Measurements from ENCODE around the gene SIX1. TPM values are rescaled to one million over a fixed set of nuclear protein-coding genes. Genes with fewer than 3 reads are reported as not detected.

Gene SIX1
- total RNA-seq, 6 donors from 2014 or later, result 0.17 to 8.9 (median 1.8) TPM

DNA sequence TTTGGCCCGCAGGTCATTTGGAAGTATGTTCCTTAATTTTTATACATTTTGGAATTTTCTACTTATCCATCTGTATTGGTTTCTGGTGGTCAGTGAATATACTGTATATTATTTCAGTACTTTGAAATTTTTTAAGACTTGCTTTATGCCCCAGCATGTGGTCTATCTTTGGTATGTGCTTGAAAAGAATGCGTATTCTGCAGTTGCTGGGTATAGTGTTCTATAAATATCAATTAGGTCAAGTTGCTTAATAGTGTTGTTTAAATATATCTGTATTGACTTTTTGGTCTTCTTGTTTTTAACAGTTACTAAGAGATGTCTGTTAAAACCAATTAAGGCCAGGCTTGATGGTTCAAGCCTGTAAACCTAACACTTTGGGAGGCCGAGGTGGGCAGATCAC lies 21.7 kb upstream of the SIX1 start:
- no peak overlapping the region for H3K27ac ChIP-seq

DNA sequence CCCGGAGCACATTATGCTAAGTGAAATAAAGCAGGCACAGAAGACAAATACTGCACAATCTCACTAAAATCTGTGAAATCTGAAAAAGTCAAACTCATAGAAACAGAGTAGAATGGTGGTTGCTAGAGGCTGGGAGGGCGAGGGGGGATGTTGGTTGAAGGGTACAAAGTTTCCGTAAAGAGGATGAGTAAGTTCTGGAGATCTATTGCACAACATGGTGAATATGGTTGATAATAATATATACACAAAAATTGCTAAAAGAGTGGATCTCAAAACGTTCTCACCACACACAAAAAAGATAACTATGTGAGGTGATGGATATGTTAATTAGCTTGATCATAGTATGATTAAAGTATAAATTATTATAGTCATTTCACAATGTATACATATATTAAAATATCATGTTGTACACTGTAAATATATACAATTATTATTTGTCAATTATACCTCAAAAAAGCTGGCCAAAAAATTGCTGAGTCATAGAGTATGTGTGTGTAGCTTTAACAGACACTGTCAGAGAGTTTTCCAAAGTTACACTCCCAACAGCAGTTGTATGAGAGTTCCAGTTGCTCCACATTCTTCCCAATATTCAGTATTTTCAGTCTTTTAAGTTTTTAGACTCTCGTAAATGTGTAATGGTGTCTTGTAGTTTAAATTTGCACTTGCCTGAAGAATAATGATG lies 19.3 kb upstream of the SIX1 start:
- no peak for DNase-seq
- no peak for TF ChIP-seq POLR2AphosphoS5 (IDR thresholded peaks at IDR 0.05)
- TF ChIP-seq, protein P1, sequence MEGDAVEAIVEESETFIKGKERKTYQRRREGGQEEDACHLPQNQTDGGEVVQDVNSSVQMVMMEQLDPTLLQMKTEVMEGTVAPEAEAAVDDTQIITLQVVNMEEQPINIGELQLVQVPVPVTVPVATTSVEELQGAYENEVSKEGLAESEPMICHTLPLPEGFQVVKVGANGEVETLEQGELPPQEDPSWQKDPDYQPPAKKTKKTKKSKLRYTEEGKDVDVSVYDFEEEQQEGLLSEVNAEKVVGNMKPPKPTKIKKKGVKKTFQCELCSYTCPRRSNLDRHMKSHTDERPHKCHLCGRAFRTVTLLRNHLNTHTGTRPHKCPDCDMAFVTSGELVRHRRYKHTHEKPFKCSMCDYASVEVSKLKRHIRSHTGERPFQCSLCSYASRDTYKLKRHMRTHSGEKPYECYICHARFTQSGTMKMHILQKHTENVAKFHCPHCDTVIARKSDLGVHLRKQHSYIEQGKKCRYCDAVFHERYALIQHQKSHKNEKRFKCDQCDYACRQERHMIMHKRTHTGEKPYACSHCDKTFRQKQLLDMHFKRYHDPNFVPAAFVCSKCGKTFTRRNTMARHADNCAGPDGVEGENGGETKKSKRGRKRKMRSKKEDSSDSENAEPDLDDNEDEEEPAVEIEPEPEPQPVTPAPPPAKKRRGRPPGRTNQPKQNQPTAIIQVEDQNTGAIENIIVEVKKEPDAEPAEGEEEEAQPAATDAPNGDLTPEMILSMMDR (IDR thresholded peaks at IDR 0.05), result no peak
- no peak for TF ChIP-seq EP300 (IDR thresholded peaks at IDR 0.05)
- TF ChIP-seq POLR2A (IDR thresholded peaks at IDR 0.05), result no peak
- no peak overlapping the region for H3K27ac ChIP-seq
- H3K4me3 ChIP-seq, result no peak overlapping the region
- WGBS, 2 donors, result 81 to 83% methylated on average over 5 of the region's 5 CpGs
- H3K9me3 ChIP-seq, result no peaks in the 10 kb centered on the region
- no peak for ATAC-seq (ENCODE audit: low FRiP score in 2 of 2)
- no peaks in the 10 kb centered on the region for H3K36me3 ChIP-seq
- H3K27me3 ChIP-seq, result no peaks in the 10 kb centered on the region
- H3K4me1 ChIP-seq, result no peaks in the 10 kb centered on the region

More for the DNA sequence above, 21.7 kb upstream of the SIX1 start:
- Histone ChIP-seq H3K27me3 (no peaks in the 10 kb centered on the region), H3K4me1 (no peaks in the 10 kb centered on the region), H3K36me3 (no peaks in the 10 kb centered on the region), H3K4me3 (no peak overlapping the region), H3K9me3 (no peaks in the 10 kb centered on the region)
- ATAC-seq (ENCODE audit: low FRiP score in 2 of 2) (no peak), DNase-seq (no peak)
- TF ChIP-seq EP300 (IDR thresholded peaks at IDR 0.05) (no peak), POLR2AphosphoS5 (IDR thresholded peaks at IDR 0.05) (no peak), POLR2A (IDR thresholded peaks at IDR 0.05) (no peak)
- TF ChIP-seq, protein P1 (IDR thresholded peaks at IDR 0.05), result no peak
- WGBS, 2 donors, result 73 to 79% methylated on average over 3 of the region's 3 CpGs

DNA sequence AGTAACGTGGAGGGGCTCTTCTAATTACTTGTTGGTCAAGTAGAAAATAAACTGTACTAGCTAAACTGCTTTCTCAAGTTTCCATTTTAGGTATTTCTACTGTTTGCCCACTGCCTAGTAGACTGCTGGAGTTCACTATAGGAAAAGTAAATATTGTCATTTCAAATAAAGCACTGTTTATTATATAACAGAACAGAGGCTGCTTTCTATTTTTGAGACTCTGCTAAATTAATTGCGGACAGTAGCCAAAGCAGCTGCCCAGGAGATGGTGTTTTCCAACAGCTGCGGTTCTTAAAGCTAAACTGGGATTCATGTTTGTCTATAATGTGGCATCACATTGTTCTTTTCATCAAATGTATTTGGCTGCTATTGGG lies 15.9 kb upstream of the SIX1 start:
- no peaks in the 10 kb centered on the region for H3K27me3 ChIP-seq
- no peak overlapping the region for H3K4me3 ChIP-seq
- no peaks in the 10 kb centered on the region for H3K4me1 ChIP-seq
- no peak for TF ChIP-seq POLR2A (IDR thresholded peaks at IDR 0.05)
- TF ChIP-seq, protein P1 (IDR thresholded peaks at IDR 0.05), result no peak
- no peak for TF ChIP-seq POLR2AphosphoS5 (IDR thresholded peaks at IDR 0.05)
- ATAC-seq (ENCODE audit: low FRiP score in 2 of 2) (no peak), DNase-seq (no peak)
- no peaks in the 10 kb centered on the region for H3K36me3 ChIP-seq
- H3K27ac ChIP-seq, result no peak overlapping the region
- 47 to 55% methylated on average over 3 of the region's 3 CpGs for WGBS, 2 donors
- no peaks in the 10 kb centered on the region for H3K9me3 ChIP-seq

DNA sequence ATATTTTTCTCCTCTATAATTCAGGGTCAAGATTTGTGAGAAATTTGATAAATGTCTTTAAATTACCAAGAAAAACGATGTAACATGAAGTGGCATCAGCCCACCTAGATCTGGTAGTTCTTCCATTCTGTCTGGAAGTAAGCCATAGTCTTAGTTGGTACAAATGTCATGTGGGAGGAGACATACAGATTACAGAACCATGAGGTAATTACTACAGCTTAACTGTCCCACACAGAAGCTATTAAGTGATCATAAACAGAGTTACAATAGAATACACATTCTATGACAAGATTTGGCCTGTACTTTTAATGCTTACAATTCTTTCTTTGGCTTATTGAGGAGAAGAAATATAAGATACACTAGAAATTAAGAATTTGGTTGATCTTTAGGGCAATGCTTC lies 13.7 kb upstream of the SIX1 start:
- ATAC-seq (ENCODE audit: low FRiP score in 2 of 2) (no peak), DNase-seq (no peak)
- no peak for TF ChIP-seq EP300 (IDR thresholded peaks at IDR 0.05)
- TF ChIP-seq POLR2AphosphoS5 (IDR thresholded peaks at IDR 0.05), result no peak
- no peak for TF ChIP-seq POLR2A (IDR thresholded peaks at IDR 0.05)
- TF ChIP-seq, protein P1 (IDR thresholded peaks at IDR 0.05), result no peak
- peaks cover 0 to 3% (median under 1%) of the 10 kb centered on the region in 4 donors for H3K4me1 ChIP-seq
- H3K9me3 ChIP-seq, result no peaks in the 10 kb centered on the region
- peaks cover 0 to 4% (median 2%) of the 10 kb centered on the region in 4 donors for H3K27me3 ChIP-seq
- no peak overlapping the region for H3K4me3 ChIP-seq
- 77 to 88% methylated on average over 1 of the region's 1 CpG for WGBS, 2 donors
- H3K36me3 ChIP-seq, result no peaks in the 10 kb centered on the region
- H3K27ac ChIP-seq, result no peak overlapping the region

- Histone ChIP-seq H3K4me3 (no peak overlapping the region), H3K27me3 (peaks cover 0 to 15% (median 5%) of the 10 kb centered on the region in 4 donors), H3K36me3 (no peaks in the 10 kb centered on the region), H3K27ac (no peak overlapping the region), H3K9me3 (no peaks in the 10 kb centered on the region), H3K4me1 (peaks cover 8 to 16% (median 10%) of the 10 kb centered on the region in 4 donors)
- TF ChIP-seq POLR2AphosphoS5 (IDR thresholded peaks at IDR 0.05), result no peak
- WGBS, 2 donors, result 58 to 68% methylated on average over 1 of the region's 1 CpG
- DNase-seq (no peak), ATAC-seq (ENCODE audit: low FRiP score in 2 of 2) (no peak)
Measured at GRCh38 chr14:60661721-60662120, 12.4 kb upstream of the SIX1 start.
